ENCODE measurements around the gene TMEM19.
"Not testable (repeated sequence)": the region's sequence is repeated elsewhere in the genome, so short reads cannot be mapped to it uniquely, and the experiment has no call there.

The TMEM19 gene

DNA sequence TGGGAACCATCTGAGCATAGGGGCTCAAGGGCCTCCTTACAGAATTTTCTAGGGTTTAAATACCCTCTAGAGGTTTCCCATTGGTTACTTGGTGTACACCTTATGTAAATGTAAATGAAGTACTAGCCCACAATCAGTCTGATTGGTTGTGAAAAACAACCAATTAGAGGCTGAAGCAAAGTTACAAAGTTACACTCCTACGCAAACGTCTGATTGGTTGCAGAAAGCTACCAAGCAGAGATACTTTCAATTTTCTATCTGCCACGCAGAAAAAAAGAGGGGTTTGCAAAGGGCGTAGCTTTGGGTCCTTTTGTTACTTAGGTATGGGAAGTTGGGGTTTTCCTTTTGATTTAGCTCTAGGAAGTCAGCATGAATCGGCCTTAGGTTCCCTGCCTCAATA, 1.8 kb upstream of the TMEM19 start:
- H3K4me3 ChIP-seq (ENCODE audit: low read depth, low read length): no peak overlapping the region
- no peak for DNase-seq (ENCODE audit: low read depth)

DNA sequence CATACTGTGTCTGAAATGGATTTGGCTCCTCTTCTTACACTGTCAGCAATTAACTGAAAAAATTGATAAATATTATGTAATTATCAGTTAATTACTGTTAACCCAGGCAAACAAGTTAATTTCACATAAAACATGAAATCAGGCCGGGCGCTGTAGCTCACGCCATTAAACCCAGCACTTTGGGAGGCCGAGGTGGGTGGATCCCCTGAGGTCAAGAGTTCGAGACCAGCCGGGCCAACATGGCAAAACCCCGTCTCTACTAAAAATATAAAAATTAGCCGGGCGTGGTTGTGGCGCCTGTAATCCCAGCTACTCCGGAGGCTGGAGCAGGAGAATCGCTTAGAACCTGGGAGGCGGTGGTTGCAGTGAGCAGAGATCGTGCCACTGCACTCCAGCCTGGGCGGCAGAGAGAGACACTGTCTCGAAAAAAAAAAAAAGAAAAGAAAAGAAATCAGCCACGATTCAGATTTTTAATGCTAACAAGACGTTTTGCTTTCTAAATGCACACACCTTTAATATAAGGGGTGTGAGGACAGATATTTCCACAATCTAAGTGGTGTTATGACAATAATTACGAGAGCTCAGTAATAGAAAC, 473 bp upstream of the TMEM19 start:
- DNase-seq (ENCODE audit: low read depth): no peak
- peak overlapping the region; percentile 72 for H3K4me3 ChIP-seq (ENCODE audit: low read depth, low read length)
- TF ChIP-seq, protein P1, sequence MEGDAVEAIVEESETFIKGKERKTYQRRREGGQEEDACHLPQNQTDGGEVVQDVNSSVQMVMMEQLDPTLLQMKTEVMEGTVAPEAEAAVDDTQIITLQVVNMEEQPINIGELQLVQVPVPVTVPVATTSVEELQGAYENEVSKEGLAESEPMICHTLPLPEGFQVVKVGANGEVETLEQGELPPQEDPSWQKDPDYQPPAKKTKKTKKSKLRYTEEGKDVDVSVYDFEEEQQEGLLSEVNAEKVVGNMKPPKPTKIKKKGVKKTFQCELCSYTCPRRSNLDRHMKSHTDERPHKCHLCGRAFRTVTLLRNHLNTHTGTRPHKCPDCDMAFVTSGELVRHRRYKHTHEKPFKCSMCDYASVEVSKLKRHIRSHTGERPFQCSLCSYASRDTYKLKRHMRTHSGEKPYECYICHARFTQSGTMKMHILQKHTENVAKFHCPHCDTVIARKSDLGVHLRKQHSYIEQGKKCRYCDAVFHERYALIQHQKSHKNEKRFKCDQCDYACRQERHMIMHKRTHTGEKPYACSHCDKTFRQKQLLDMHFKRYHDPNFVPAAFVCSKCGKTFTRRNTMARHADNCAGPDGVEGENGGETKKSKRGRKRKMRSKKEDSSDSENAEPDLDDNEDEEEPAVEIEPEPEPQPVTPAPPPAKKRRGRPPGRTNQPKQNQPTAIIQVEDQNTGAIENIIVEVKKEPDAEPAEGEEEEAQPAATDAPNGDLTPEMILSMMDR (IDR thresholded peaks at IDR 0.05; ENCODE audit: control insufficient read depth, extremely low read depth, insufficient read depth): no peak

More for the DNA sequence above, 1.8 kb upstream of the TMEM19 start:
- TF ChIP-seq, protein P1 (IDR thresholded peaks at IDR 0.05; ENCODE audit: control insufficient read depth, extremely low read depth, insufficient read depth): no peak

DNA sequence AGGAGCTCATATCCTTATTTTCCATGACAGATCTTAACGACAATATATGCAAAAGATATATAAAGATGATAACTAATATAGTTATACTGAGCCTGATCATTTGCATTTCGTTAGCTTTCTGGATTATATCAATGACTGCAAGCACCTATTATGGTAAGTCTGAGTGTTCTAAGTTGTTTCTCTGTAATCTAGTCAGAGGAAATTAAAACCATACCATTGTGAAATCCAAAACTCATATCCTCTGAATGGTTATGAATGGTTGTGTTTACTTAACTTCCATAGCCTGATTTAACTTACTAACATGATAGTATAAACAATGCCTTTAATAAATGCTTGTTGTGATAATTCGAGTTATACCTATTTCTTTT, 760 bp downstream of the TMEM19 start:
- TF ChIP-seq, protein P1 (IDR thresholded peaks at IDR 0.05; ENCODE audit: control insufficient read depth, extremely low read depth, insufficient read depth): no peak
- DNase-seq (ENCODE audit: low read depth): no peak
- peak overlapping the region; percentile 72 for H3K4me3 ChIP-seq (ENCODE audit: low read depth, low read length)

DNA sequence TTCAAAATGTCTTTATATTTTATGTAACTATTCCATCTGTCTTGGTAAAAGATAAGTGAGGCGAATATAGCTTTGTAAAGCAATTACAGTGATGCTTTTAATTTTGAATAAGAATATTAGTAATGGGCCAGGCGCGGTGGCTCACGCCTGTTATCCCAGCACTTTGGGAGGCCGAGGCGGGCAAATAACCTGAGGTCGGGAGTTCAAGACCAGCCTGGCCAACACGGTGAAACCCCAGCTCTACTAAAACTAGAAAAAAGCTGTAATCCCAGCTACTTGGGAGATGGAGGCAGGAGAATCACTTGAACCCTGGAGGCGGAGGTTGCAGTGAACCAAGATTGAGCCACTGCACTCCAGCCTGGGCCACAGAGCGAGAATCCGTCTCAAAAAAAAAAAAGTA, 1.3 kb downstream of the TMEM19 start:
- DNase-seq (ENCODE audit: low read depth): not testable (repeated sequence)
- H3K4me3 ChIP-seq (ENCODE audit: low read depth, low read length): peak overlapping the region; percentile 72

DNA sequence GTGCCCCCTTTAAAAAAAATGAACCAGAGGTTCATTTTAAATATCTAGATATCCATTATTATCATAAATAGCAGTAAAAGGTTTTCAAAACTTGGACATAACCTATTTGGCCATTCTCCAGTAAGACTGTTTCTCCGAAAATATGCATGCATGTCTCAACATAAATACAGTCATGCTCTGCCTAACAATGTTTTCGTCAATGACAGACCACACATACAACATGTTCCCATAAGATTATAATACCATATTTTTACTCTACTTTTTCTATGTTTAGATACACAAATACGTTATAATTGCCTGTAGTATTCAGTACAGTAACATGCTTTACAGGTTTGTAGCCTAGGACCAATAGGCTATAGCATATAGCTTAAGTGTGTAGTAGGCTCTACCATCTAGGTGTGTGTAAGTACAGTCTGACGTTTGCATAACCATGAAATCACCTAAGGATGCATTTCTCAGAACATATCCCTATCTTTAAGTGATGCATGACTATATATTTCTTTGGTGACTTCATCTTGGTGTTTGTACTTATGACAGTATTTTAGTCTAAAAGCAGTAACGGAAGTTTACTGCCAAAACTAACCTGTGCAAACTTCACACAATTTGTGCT, 3.2 kb downstream of the TMEM19 start:
- H3K4me3 ChIP-seq (ENCODE audit: low read depth, low read length): no peak overlapping the region

DNA sequence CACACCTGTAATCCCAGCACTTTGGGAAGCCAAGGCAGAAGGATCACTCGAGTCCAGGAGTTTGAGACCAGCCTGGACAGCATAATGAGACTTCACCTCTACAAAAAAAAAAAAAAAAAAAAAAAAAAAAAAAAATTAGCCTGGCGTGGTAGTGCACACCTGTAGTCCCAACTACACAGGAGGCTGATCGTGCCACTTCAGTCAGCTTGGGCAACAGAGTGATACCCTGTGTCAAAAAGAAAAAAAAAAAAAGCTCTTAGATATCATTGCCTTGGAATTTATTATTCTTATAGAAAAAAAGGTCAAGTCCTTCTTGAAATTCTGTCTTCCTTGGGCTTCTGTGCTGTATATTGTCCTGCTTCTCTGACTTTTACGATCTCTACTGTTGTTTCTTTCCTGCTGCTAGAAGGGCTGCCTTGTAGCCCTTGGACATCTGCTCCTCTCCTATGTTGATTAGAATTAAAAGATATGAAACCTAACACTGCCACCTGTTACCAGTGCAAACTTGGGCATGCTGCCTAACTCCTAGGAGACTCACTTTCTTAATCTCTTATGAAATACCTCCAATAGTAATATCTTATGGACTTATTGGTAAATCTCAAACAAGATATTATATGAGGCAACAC, 5.7 kb downstream of the TMEM19 start:
- H3K4me3 ChIP-seq (ENCODE audit: low read depth, low read length): no peak overlapping the region
- TF ChIP-seq, protein P1 (IDR thresholded peaks at IDR 0.05; ENCODE audit: control insufficient read depth, extremely low read depth, insufficient read depth): no peak
- peak; percentile 17 for DNase-seq (ENCODE audit: low read depth)

More for the DNA sequence above, 3.2 kb downstream of the TMEM19 start:
- TF ChIP-seq, protein P1 (IDR thresholded peaks at IDR 0.05; ENCODE audit: control insufficient read depth, extremely low read depth, insufficient read depth): no peak
- no peak for DNase-seq (ENCODE audit: low read depth)

DNA sequence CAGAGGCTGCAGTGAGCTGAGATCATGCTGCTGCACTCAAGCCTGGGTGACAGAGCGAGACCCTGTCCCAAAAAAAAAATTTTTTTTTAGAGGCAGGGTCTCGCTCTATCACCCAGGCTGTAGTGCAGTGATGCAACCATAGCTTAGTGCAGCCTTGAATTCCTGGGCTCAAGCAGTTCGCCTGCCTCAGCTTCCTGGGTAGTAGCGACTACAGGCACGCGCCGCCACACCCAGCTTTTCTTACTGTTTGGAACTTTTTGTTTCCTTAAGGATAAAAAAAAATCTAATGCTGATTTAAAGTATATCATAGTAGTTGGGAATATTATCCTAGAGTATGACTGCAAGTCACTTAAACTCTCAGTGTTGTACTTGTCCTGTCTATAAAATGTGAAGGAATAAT, 7.2 kb downstream of the TMEM19 start:
- no peak overlapping the region for H3K4me3 ChIP-seq (ENCODE audit: low read depth, low read length)
- TF ChIP-seq, protein P1 (IDR thresholded peaks at IDR 0.05; ENCODE audit: control insufficient read depth, extremely low read depth, insufficient read depth): no peak
- no peak for DNase-seq (ENCODE audit: low read depth)

DNA sequence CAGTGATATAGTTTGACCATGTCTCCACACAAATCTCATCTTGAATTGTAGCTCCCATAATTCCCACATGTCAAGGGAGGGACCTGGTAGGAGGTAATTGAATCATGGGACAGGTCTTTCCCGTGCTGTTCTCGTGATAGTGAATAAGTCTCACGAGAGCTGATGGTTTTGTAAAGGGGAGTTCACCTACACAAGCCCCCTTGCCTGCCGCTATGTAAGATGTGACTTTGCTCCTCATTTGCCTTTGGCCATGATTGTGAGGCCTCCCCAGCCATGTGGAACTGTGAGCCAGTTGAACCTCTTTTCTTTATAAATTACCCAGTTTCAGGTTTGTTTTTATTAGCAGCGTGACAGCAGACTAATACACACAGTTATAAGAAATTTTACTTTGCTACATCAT, 7.8 kb downstream of the TMEM19 start:
- DNase-seq (ENCODE audit: low read depth); H3K4me3 ChIP-seq (ENCODE audit: low read depth, low read length): not testable (repeated sequence)
